Hematopoietic multipotent progenitor cell treated with erythropoietin and hydrocortisone succinate and interleukin-3 and kit ligand, for 17 days (in vitro differentiated cells): ENCODE data around the gene B3GNT9.

Experiments
- DNase-seq: peaks from one replicate; pipeline ENCODE4 v3.0.0-alpha.2; 2015; ENCODE audit warnings: low spot score

Gene B3GNT9

DNA sequence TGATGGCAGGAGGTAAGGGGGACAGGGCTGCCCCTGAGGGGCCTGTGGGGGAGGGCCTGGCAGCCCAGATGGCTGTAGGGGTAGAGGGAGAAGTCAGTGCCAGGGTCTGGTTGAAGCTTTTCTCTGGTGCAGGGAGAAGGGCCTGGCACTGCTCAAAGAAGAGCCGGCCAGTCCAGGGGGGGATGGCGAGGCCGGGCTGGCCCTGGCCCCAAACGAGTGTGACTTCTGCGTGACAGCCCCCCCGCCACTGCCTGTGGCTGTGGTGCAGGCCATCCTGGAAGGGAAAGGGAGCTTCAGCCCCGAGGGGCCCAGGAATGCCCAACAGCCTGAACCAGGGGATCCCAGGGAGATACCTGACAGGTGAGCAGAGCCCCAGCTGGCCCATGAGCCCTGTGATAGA is 16.8 kb upstream of the B3GNT9 start:
- DNase-seq: no peak

DNA sequence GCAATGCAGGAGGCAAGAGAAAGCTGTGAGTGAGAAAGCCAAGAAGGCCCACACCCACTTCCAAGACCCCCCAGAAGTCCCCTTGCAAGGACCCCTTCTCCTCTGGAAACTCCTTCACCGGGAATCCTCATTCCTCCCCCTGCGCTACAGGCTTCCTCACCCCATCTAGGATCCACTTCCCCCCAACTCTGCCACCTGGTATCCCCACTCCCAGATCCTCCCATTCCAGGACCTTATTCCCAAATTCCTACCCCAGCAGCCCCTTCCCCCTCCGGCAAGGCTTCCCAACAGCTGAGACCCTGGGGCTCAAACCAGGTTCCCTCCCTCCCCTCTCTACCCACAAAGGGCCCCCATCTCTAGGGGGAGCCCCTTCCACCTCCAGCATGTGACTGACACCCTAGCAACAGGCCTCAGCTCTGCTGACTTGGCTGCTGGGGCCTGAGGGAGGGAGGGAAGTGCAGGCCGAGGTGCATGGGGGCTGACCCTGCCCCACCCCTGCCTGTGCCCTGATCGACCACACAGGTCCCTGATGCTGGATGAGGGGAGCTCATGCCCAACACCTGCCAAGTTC is 15.9 kb upstream of the B3GNT9 start:
- no peak for DNase-seq

DNA sequence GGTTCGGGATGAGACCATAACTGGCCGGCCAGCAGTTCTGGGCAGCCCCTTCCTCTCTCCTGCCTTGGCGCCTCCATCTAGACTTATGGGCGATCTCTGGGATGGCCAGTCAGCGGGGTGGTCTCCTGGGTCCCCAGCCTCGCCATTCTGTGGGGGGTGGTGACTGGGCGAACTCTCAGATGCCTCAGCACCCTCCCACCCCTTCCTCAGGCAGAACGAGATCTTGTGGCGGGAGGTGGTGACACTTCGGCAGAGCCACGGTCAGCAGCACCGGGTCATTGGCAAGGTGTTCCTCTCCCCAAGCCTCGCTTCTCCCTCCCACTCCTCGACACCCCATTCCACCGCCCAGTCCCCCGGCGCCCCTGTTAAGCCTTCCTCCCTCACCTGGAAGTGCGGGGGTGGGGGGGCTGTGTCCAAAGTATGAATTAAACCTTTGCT is 15.3 kb upstream of the B3GNT9 start:
- DNase-seq: no peak

DNA sequence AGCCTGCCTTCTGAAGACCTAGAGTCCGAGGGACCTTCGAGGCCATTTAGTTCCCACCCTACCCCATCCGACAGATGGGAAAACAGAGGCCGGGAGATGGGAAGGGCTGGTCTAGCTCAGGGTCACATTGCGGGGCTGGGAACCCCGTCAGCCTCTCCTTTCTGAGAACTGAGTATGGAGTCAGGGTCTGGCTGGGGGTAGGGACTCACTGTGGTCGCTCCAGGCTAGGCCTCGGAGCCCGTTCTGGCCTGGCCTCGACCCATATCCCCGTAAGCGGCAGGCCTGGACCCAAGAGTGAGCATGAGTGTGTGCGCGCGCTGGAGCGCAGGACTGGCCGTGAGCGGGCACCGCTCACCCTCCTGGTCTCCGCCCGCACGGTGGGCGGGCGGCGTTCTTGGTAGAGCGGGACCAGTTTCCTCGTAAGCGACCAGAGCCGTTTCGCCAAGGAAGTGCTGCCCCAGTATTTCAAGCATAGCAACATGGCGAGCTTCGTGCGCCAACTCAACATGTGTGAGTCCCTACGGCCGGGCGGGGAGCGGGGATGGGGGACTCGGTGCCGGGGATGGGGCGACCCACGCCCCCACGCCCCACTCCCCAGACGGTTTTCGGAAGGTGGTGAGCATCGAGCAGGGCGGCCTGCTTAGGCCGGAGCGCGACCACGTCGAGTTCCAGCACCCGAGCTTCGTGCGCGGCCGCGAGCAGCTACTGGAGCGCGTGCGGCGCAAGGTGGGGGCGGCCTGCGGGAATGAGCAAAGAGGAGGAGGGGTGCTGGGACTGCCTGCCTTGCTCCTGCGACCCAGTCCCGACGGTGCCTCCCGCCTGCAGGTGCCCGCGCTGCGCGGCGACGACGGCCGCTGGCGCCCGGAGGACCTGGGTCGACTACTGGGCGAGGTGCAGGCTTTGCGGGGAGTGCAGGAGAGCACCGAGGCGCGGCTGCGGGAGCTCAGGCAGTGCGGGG is 14.6 kb upstream of the B3GNT9 start:
- DNase-seq: no peak

DNA sequence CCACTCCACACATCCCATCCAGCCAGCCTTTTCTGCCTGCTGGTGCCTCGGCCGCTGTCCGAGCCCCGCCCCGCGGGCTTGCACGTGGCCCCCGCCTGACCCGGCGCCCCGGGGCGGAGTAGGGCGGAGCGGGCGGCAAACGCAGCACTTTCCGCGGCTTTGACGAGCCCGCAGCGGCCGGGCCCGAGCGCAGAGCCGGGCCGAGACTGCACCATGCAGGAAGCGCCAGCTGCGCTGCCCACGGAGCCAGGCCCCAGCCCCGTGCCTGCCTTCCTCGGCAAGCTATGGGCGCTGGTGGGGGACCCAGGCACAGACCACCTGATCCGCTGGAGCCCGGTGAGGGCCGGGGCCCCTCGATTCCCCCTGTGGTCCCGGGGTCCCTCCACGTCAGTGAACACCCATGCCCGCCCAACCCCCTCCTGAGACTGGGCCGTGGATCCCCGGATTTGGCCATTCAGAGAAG is 13.8 kb upstream of the B3GNT9 start, which contains the start of gene HSF4:
HSF4 (plus strand) TSS at position 147 of the 463 bp plus-strand sequence; CDS start at position 214, 67 bp downstream.
- DNase-seq: no peak

DNA sequence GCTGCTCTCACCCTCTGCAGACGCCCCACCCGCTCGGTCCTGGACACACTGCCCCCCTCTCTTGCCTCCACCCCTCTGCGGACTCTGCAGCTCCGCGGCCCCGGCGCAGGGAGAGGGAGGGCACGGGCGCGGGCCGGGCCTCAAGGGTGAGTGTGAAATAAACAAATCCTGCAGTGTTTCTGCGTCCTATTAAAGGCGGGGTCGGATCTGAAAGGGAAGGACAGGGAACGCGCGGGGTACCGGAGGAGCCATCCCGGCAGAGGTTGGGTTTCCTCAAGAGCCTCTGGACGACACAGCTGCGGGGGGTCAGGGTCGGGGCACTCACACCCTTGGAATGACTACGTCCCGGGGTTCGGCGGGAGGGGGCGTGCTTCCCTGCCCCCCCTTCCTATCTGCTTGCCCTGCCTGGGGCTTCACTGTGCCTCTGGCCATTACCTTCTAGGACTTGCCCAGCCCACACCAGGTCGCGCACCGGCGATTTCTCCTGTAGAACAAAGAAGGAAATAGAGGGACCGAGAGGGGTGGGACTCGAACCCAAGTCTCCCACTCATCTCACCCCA is 13.3 kb upstream of the B3GNT9 start:
- no peak for DNase-seq

GRCh38 chr16:67163164-67163998 is 12.6 kb upstream of the B3GNT9 start:
- no peak for DNase-seq

DNA sequence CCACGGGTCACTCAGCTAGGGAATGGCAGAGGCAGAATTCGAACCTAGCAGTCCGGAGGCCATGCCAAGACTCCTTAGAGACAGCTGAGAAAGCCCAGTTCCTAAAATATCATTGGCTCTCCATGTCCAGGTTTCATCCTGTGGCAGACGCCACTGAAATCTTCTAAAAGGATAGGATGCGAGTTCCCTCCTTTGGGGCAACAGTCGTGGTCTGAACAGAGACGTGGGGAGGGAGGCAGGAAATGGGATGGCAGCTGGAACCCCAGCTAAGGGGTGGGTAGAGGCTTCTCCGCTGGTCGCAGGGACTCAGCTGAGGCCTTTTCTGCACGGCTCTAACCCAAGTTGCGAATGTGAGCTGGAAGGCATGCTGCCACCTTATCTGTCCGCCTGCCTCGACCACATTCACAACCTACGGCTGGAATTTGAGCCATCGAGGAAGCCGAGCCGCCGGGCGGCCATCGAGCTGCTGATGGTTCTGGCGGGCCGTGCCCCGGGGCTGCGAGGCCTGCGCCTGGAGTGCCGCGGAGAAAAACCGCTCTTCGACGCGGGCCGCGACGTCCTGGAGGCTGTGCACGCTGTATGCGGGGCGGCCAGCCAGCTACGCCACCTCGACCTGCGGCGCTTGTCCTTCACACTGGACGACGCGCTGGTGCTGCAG is 11.8 kb upstream of the B3GNT9 start:
- no peak for DNase-seq

DNA sequence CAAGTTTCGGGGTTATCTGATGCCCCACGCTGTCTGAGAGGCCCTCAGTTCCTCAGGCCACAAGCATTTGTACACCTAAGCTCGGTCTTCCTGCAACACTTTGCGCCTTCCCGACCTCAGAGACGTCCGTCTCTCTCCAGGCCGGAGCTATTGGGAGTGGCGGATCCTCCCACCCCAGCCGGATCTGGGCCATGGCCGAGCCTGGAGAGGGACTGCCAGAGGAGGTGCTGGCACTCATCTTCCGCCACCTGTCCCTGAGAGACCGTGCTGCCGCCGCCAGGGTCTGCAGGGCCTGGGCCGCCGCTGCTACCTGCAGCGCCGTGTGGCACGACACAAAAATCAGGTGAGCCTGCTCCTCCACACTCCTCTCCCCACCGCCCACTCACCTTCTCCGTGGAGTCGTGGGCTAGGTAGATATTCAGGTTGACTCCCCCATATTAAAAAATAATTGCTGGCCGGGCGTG is 10.8 kb upstream of the B3GNT9 start:
- no peak for DNase-seq

GRCh38 chr16:67158637-67159600 is 8.1 kb upstream of the B3GNT9 start:
- peak; percentile 42 for DNase-seq

GRCh38 chr16:67157892-67158635 is 7.3 kb upstream of the B3GNT9 start:
- no peak for DNase-seq

- DNase-seq: no peak
Observed at GRCh38 chr16:67157106-67157748, 6.4 kb upstream of the B3GNT9 start.

- no peak for DNase-seq
Observed at GRCh38 chr16:67156143-67156844, 5.5 kb upstream of the B3GNT9 start.

- DNase-seq: peak; percentile 74
Observed at GRCh38 chr16:67155295-67156142, 4.7 kb upstream of the B3GNT9 start.

DNA sequence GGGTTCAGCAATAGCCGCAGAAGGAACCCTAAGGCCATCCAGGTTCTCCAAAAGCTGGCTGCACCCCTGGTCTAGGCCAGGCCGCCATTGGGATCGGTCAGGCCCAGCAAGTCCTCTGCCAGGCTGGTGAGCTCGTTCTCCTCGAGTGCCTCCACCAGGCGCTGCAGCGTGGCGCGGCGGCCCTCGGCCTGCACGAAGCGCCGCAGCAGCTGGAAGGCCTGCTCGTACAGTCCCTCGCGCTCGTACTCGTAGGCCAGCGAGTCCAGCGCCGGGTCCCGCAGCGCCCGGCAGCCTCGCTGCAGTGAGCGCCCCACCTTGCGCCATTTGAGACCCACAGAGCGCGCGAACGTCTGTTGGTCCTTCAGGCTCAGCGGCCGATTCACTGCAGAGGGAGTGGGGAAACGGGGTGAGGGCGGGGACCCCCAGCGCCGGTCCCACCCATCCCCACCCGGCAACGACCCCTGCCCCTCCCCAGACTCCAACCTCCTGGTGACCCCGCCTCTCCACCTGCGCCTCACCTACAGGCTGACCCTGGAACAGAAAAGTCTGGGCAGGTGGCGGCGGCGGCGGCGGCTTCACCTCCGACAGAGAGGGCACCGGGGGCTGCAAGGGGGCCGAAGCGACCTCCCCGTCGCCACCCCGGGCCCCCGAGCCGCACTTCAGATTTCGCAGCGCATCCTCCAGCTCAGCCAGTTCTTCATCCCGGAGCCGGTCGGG is 3.9 kb upstream of the B3GNT9 start:
- DNase-seq: no peak

GRCh38 chr16:67151431-67152097 is 766 bp upstream of the B3GNT9 start:
- DNase-seq: no peak
